Activated naive CD4-positive, alpha-beta T cell treated with anti-CD3 and anti-CD28 coated beads, Interleukin-2, amount 50 U/mL, for 24 hours (primary cell): ENCODE data around the gene MTERF4.

ENCODE experiments used
- H3K27ac Mint-ChIP-seq: one replicate; pipeline ENCODE4 v1.8.0; 2021; ENCODE audit warnings: mild to moderate bottlenecking, mixed read lengths
- H3K27me3 Mint-ChIP-seq: one replicate; pipeline ENCODE4 v1.8.0; 2021; ENCODE audit warnings: mixed read lengths
- H3K36me3 Mint-ChIP-seq: one replicate; pipeline ENCODE4 v1.8.0; 2021; ENCODE audit warnings: mixed read lengths
- H3K4me1 Mint-ChIP-seq: one replicate; pipeline ENCODE4 v1.8.0; 2021; ENCODE audit warnings: mixed read lengths
- H3K4me3 Mint-ChIP-seq: one replicate; pipeline ENCODE4 v1.8.0; 2021; ENCODE audit warnings: mild to moderate bottlenecking, mixed read lengths
- H3K9me3 Mint-ChIP-seq: one replicate; pipeline ENCODE4 v1.8.0; 2021; ENCODE audit warnings: mixed read lengths

Gene MTERF4

GRCh38 chr2:241138471-241138870 lies 36.4 kb upstream of the MTERF4 start:
- no peaks in the 10 kb centered on the region for H3K27me3 Mint-ChIP-seq
- H3K4me1 Mint-ChIP-seq = no peaks in the 10 kb centered on the region
- no peaks in the 10 kb centered on the region for H3K9me3 Mint-ChIP-seq
- H3K4me3 Mint-ChIP-seq = no peak overlapping the region
- H3K27ac Mint-ChIP-seq = no peak overlapping the region
- peaks cover 6% of the 10 kb centered on the region for H3K36me3 Mint-ChIP-seq

DNA sequence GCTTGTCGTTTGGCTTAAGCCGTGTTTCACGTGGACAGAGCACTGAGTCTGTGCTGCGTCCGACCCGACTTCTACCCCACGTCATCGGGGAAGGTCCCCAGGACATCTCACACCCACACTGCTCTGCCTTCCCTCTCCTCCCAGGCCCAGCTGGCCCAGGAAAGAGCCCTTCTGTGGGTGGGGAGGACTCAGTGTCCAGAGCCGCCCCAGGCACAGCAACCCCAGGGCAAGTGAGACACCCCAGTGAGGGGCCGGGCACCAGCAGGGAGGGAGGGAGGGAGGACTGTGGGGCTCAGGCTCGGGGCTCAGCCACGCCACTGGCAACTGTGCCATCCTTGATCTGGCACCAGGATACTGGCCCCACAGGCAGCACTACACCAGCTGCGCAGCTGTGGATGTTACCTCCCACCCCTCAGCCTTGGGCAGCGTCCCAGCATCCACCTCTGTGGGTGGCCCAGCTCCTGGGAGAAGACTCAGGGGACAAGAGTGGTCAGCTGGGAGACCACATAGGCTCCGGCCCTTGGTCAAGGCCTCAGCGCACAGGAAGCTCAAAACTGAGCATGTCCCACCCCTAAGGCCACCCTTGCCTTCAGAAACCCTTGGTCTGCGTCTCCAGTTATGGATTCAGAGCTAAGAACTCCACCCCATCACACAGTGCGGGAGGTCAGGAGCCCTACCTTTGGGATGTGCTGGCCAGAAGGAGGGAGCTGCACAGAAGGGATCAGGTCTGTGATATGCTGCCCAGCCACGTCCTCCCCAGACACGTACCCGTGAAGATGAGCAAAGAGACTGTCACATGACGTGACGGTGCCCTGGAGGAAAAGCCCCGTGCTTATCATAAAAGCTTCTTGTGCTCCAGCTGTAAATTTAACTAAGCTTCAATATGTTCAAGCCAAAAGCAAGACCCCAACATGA lies 35.4 kb upstream of the MTERF4 start:
- Mint-ChIP-seq H3K9me3 (no peaks in the 10 kb centered on the region), H3K4me1 (no peaks in the 10 kb centered on the region), H3K36me3 (peaks cover 6% of the 10 kb centered on the region), H3K4me3 (no peak overlapping the region), H3K27me3 (no peaks in the 10 kb centered on the region), H3K27ac (no peak overlapping the region)

- H3K36me3 Mint-ChIP-seq = peaks cover 3% of the 10 kb centered on the region
- H3K9me3 Mint-ChIP-seq = no peaks in the 10 kb centered on the region
- no peak overlapping the region for H3K4me3 Mint-ChIP-seq
- no peaks in the 10 kb centered on the region for H3K27me3 Mint-ChIP-seq
- H3K27ac Mint-ChIP-seq = no peak overlapping the region
- no peaks in the 10 kb centered on the region for H3K4me1 Mint-ChIP-seq
Measured at GRCh38 chr2:241136661-241137260, 34.7 kb upstream of the MTERF4 start.

- no peaks in the 10 kb centered on the region for H3K27me3 Mint-ChIP-seq
- no peak overlapping the region for H3K4me3 Mint-ChIP-seq
- no peaks in the 10 kb centered on the region for H3K4me1 Mint-ChIP-seq
- H3K9me3 Mint-ChIP-seq = no peaks in the 10 kb centered on the region
- peaks cover 3% of the 10 kb centered on the region for H3K36me3 Mint-ChIP-seq
- H3K27ac Mint-ChIP-seq = no peak overlapping the region
Measured at GRCh38 chr2:241136191-241136590, 34.1 kb upstream of the MTERF4 start.

GRCh38 chr2:241135737-241136136 lies 33.6 kb upstream of the MTERF4 start:
- H3K9me3 Mint-ChIP-seq = no peaks in the 10 kb centered on the region
- peaks cover 4% of the 10 kb centered on the region for H3K36me3 Mint-ChIP-seq
- no peaks in the 10 kb centered on the region for H3K27me3 Mint-ChIP-seq
- H3K27ac Mint-ChIP-seq = no peak overlapping the region
- H3K4me3 Mint-ChIP-seq = no peak overlapping the region
- H3K4me1 Mint-ChIP-seq = no peaks in the 10 kb centered on the region

GRCh38 chr2:241134711-241135110 lies 32.6 kb upstream of the MTERF4 start:
- H3K27me3 Mint-ChIP-seq = no peaks in the 10 kb centered on the region
- H3K36me3 Mint-ChIP-seq = peaks cover 4% of the 10 kb centered on the region
- H3K9me3 Mint-ChIP-seq = no peaks in the 10 kb centered on the region
- H3K4me1 Mint-ChIP-seq = no peaks in the 10 kb centered on the region
- no peak overlapping the region for H3K27ac Mint-ChIP-seq
- no peak overlapping the region for H3K4me3 Mint-ChIP-seq

GRCh38 chr2:241133436-241133820 lies 31.3 kb upstream of the MTERF4 start:
- Mint-ChIP-seq H3K27ac (no peak overlapping the region), H3K36me3 (peaks cover 4% of the 10 kb centered on the region), H3K27me3 (no peaks in the 10 kb centered on the region), H3K4me1 (no peaks in the 10 kb centered on the region), H3K9me3 (no peaks in the 10 kb centered on the region), H3K4me3 (no peak overlapping the region)

DNA sequence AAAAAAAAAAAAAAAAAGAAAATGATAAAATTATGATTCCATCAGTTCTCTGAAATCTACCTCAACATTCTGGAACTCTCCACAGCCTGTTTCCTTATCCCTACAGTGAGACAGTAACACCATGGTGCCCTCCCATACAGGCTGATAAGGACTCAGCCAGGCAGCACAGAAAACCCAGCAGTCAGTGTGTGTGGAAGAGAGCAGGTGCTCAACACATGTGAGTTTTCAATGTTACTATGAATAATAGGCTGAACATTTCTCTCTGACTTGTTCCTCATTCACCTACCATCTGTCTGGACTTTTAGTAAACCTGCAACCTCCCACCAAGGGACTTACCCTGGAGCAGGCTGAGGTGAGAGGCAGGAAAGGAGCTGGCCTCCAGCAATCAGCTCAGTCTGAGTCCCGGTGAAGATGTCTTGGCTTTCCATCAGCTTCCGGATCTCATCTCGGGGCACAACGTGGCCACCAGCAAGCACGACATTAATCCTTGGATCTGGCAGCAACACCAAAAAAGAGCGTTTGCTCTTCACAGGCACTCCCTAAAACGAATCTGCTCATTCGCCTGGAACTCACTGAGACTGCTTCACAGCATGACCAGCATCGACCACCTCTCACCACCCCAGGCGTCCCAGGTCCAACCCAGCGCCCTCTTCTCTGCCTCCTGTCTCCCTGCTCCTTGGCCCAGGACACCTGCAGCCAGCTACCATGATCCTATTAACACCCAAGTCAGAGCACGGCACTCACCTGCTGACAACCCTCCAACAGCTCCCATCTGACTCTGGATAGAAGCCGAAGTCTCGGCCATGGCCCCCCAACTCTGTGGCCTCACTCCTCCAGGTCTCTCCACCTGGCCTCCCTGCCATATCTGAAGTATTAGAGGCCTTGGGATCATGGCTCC lies 30.7 kb upstream of the MTERF4 start:
- Mint-ChIP-seq H3K27me3 (no peaks in the 10 kb centered on the region), H3K4me1 (peaks cover 6% of the 10 kb centered on the region), H3K9me3 (no peaks in the 10 kb centered on the region), H3K36me3 (peaks cover 4% of the 10 kb centered on the region), H3K4me3 (no peak overlapping the region), H3K27ac (no peak overlapping the region)

DNA sequence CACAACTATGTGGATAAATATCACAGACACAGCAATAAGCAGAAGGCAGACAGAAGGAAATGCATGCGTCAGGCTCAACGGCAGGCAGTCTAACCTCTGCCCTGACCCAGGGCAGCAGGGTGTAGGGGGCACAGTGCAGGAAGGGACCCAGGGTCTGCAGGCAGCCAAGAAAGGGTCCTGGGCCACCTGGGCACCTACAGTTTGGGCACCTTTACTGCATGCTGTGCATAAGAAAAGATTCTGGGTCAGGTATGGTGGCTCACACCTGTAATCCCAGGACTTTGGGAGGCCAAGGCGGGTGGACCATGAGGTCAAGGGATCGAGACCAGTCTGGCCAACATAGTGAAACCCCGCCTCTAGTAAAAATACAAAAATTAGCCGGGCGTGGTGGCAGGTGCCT lies 29.4 kb upstream of the MTERF4 start:
- Mint-ChIP-seq H3K9me3 (no peaks in the 10 kb centered on the region), H3K27ac (no peak overlapping the region), H3K27me3 (no peaks in the 10 kb centered on the region), H3K4me1 (peaks cover 12% of the 10 kb centered on the region), H3K36me3 (peaks cover 4% of the 10 kb centered on the region), H3K4me3 (no peak overlapping the region)

DNA sequence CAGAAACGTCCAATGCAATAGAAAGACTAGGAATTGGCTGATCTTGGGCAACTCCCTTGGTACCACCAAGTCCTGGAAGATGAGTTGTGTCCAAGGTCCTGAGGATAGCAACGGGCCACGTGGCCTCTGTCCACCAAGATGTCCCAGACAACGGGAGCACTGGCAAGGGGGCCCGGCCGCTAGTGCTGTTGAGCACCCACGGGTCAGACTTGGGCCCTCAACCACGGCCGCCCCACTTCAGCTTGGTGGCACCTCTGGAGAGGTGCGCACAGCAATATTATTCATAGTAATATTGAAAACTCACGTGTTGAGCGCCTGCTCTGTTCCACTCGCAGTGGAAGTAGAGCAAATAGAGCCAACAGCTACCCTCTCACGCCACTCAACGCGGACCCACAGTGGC lies 28.2 kb upstream of the MTERF4 start:
- Mint-ChIP-seq H3K27ac (no peak overlapping the region), H3K4me1 (peaks cover 12% of the 10 kb centered on the region), H3K4me3 (no peak overlapping the region), H3K9me3 (no peaks in the 10 kb centered on the region), H3K36me3 (peaks cover 4% of the 10 kb centered on the region), H3K27me3 (no peaks in the 10 kb centered on the region)

GRCh38 chr2:241129086-241129871 lies 27.2 kb upstream of the MTERF4 start:
- Mint-ChIP-seq H3K27ac (no peak overlapping the region), H3K4me1 (peaks cover 12% of the 10 kb centered on the region), H3K27me3 (no peaks in the 10 kb centered on the region), H3K36me3 (peaks cover 4% of the 10 kb centered on the region), H3K4me3 (no peak overlapping the region), H3K9me3 (no peaks in the 10 kb centered on the region)

GRCh38 chr2:241128266-241128665 lies 26.2 kb upstream of the MTERF4 start:
- Mint-ChIP-seq H3K4me1 (peaks cover 12% of the 10 kb centered on the region), H3K27ac (peak overlapping the region; percentile 84), H3K27me3 (no peaks in the 10 kb centered on the region), H3K36me3 (peaks cover 4% of the 10 kb centered on the region), H3K9me3 (no peaks in the 10 kb centered on the region), H3K4me3 (no peak overlapping the region)

DNA sequence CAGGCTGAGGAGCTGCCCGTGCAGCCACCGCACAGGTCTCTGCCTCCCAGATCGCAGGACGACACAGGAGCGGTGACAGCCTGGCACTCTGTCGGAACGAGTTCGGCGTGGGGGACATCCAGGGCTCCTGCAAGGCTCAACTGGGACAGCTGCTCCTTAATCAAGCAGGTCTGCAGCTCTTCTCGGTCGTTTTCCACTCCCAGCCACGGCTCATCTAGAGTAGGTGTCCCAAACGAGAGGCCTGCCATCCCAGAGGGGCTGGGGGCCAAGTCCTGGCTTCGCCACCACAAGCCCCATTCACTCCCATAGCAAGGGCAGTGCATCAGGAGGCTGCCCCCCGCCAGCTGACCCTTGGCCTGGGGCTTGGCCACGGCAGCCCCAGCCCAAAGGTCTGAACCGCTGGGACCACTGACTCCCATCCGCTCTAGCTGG lies 24.7 kb upstream of the MTERF4 start:
- Mint-ChIP-seq H3K9me3 (no peaks in the 10 kb centered on the region), H3K36me3 (peaks cover 4% of the 10 kb centered on the region), H3K4me3 (no peak overlapping the region), H3K27ac (no peak overlapping the region), H3K27me3 (no peaks in the 10 kb centered on the region), H3K4me1 (peaks cover 12% of the 10 kb centered on the region)

GRCh38 chr2:241126201-241126611 lies 24.1 kb upstream of the MTERF4 start:
- no peaks in the 10 kb centered on the region for H3K9me3 Mint-ChIP-seq
- H3K27me3 Mint-ChIP-seq = no peaks in the 10 kb centered on the region
- no peak overlapping the region for H3K4me3 Mint-ChIP-seq
- no peak overlapping the region for H3K27ac Mint-ChIP-seq
- H3K36me3 Mint-ChIP-seq = peaks cover 5% of the 10 kb centered on the region
- H3K4me1 Mint-ChIP-seq = peaks cover 12% of the 10 kb centered on the region

DNA sequence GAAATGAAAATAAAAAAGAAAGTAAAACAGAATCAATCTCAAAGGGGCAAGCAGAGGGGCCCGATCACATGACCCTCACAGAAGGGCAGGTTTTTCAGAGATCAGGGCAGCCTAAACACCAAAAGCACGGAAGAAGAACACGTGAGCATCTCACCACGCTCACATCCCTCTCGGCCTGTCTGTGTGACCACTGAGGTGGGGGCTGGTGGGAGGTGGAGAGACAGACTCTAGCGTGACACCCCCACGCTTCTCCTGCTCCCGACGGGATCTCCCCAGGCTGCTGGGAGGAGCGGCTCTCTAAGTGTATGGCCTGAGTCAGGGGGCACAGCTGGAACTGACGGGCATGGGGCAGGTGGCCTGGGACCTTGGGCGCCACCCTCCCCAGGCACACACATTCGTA lies 23.5 kb upstream of the MTERF4 start:
- Mint-ChIP-seq H3K27ac (no peak overlapping the region), H3K36me3 (peaks cover 6% of the 10 kb centered on the region), H3K4me3 (no peak overlapping the region), H3K27me3 (no peaks in the 10 kb centered on the region), H3K9me3 (no peaks in the 10 kb centered on the region), H3K4me1 (peaks cover 12% of the 10 kb centered on the region)
